Measurements from ENCODE around the gene DNAH17.
A peak's percentile ranks its signal among the peaks of the same experiment; 100 is the strongest.
"Not testable (repeated sequence)": the region's sequence is repeated elsewhere in the genome, so short reads cannot be mapped to it uniquely, and the experiment has no call there.

The DNAH17 gene

DNA sequence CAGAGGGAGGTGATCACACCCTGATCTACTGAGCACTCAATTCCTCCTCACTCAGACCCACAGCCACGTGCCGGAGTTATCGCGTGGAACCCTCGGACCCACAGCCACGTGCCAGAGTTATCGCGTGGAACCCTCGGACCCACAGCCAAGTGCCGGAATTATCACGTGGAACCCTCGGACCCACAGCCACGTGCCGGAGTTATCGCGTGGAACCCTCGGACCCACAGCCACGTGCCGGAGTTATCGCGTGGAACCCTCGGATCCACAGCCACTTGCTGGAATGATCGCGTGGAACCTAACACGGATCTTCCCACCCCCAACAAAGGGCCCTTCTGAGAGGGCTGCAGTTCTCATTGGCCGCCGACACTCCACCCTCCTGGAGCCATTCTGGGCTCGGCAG is 101.0 kb downstream of the DNAH17 start:
- no peak for DNase-seq (ENCODE audit: low read depth in 2 of 2)

- DNase-seq (ENCODE audit: low read depth in 2 of 2), result no peak
Measured at GRCh38 chr17:78475211-78475610, 102.0 kb downstream of the DNAH17 start.

DNA sequence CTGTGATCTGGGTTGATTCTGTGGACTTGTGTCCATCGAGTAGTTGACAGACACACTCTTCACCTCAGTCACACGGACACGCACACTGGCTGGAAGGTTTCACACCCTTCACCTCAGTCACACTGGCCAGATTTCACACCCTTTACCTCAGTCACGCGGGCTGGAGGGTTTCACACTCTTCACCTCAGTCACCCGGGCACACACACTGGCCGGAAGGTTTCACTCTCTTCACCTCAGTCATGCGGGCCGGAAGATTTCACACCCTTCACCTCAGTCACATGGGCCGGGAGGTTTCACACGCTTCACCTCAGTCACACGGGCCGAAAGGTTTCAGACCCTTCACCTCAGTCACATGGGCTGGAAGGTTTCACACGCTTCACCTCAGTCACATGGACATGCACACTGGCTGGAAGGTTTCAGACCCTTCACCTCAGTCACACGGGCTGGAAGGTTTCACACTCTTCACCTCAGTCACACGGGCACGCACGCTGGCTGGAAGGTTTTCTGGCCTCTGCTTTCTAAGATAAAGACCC is 102.5 kb downstream of the DNAH17 start:
- DNase-seq (ENCODE audit: low read depth in 2 of 2), result peak; percentile 8 to 19

DNA sequence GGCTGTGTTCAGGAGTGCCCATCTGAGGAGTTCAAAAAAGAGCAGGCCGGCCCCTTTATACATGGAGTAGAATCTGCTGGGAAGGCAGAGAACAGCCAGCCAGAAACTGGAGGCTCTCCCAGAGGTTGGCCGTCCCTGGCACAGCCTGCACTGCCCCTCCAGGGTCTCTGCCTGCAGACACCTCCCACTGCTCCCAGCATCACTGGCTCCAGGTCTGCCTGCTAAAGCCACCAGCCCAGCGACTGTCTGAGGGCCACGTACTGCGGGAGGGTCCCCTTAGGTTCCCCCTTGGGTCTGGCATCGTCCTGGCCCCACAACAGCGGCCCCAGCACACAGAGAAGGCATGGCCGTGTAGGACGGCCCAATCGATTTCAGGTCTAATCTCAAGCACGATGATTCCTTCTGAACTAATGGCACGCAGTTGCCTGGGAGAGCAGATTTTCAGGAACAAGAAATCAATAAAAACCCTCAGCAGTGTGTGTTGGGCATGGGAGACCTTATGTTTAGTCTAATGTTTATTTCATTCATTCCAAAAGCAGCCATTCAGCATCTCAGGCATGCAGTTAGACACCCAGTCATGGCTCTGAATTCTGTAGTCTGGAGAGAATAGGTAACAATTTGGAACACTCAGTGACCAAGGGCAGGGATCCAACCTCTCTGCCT is 103.1 kb downstream of the DNAH17 start:
- no peak for DNase-seq (ENCODE audit: low read depth in 2 of 2)

- DNase-seq (ENCODE audit: low read depth in 2 of 2), result no peak
Measured at GRCh38 chr17:78472035-78472905, 104.9 kb downstream of the DNAH17 start.

GRCh38 chr17:78471635-78472034 is 105.6 kb downstream of the DNAH17 start:
- DNase-seq (ENCODE audit: low read depth in 2 of 2), result no peak

GRCh38 chr17:78469443-78469842 is 107.8 kb downstream of the DNAH17 start:
- DNase-seq (ENCODE audit: low read depth in 2 of 2), result no peak

- no peak for DNase-seq (ENCODE audit: low read depth in 2 of 2)
Measured at GRCh38 chr17:78468366-78468765, 108.8 kb downstream of the DNAH17 start.

- DNase-seq (ENCODE audit: low read depth in 2 of 2), result no peak
Measured at GRCh38 chr17:78466786-78467715, 110.1 kb downstream of the DNAH17 start.

DNA sequence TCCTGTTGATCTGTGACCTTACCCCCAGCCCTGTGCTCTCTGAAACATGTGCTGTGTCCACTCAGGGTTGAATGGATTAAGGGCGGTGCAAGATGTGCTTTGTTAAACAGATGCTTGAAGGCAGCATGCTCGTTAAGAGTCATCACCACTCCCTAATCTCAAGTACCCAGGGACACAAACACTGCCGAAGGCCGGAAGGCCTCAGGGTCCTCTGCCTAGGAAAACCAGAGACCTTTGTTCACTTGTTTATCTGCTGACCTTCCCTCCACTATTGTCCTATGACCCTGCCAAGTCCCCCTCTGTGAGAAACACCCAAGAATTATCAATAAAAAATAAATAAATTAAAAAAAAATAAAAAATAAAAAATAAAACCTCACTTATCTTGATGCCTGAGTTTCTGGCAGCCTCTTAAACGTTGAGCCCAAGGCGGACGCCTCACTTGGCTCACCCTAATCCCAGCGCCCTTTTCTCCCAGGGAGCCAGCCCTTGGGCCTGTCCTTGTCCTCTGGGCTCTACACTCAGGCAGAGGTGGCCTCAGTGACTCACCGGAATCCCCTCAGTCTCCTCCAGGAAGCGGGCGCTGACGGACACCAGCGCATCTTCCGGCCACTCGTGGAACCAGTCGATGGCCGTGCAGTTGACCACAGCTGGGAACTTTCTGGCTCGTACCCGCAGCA is 110.9 kb downstream of the DNAH17 start:
- DNase-seq (ENCODE audit: low read depth in 2 of 2), result not testable (repeated sequence)

GRCh38 chr17:78462148-78462547 is 115.0 kb downstream of the DNAH17 start:
- DNase-seq (ENCODE audit: low read depth in 2 of 2), result no peak

- no peak for DNase-seq (ENCODE audit: low read depth in 2 of 2)
Measured at GRCh38 chr17:78461799-78462053, 115.5 kb downstream of the DNAH17 start.

- DNase-seq (ENCODE audit: low read depth in 2 of 2), result no peak
Measured at GRCh38 chr17:78460951-78461798, 116.0 kb downstream of the DNAH17 start.

DNA sequence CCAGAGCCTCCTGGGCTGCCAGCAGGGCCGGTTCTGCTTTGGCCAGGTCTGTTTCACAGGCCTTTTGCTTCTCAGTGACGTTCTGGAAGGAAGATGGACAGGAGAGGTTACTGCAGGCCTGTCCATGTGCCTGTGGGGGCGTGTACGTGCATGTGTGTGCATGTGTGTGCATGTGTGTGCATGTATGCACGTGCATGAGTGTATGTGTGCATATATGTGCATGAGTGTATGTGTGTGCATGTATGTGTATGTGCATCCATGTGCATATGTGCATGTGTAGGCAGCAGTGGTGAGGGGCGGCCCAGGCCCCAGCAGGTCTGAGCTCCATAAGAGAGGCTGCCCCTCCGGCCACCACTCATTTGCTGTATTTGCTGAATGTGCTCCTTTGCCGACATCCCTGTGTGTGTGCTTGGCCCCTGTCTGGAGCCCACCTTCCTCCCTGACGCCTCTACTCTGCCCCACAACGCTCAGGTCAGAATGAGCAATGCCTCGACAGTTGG is 117.0 kb downstream of the DNAH17 start:
- DNase-seq (ENCODE audit: low read depth in 2 of 2), result no peak

DNA sequence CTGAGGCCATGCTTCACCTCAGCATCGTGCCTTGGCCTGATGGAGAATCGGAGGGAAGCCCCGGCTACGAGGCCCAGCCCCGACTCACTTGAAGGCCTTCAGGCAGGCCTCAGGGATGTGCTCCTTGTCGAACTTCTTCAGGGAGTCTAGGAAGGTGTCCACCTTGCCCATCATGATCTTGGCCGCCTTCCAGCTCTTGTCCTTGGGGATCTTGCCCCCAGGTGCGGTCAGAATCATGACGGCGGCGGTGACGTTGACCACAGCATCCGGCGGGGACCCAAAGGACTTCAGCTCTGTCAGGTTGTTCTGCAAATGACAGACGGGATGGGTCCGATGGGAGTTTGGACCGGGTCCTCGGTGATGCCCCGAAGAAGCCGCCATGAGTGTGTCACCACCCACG is 117.5 kb downstream of the DNAH17 start:
- DNase-seq (ENCODE audit: low read depth in 2 of 2), result no peak

DNA sequence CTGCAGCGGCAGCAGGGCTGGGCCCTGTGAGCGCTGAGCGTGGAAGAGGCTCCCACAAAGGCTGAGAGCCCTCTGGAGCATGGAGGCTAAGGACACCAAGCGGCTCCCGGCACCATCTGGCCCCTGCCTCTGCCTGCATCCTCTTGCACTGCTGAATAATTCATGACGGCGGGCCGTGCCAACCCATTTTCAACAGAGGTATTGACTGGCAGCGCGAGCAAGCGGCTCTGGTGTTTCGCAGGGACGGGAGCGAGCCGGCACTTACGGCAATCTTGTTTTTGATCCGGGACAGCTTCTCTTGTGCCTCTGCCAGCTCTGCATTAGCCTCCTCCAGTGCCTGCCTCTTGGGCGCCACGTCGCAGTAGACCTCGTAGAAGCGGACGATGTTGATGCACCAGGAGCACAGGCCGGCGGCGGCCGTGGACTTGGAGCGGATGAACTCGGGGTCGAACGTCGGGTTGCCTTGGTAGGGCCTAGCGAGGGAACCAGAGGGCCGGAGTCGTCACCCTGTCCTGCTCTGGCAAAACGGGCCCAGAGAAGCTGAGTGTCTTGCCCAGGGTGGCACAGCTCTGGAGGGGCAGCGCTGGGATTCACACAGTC is 118.4 kb downstream of the DNAH17 start:
- DNase-seq (ENCODE audit: low read depth in 2 of 2), result no peak

DNA sequence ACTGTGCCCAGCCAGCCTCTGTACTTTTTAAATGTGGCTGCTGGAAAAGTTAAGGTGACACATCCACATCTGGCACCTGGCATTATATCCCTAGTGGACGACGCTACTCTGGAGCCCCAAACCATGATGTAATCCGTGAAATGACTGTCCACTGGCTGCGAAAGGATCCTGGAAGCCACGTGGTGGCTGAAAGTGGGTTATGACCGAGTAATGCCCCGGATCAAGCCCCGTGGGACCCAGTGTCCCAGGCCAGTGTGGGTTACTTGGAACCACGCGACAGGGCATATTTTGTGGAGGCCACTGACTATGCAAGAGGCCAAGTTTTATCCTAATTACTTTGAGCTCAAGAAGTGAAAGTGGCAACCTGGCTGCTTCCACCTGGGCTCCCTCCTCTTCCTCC is 119.1 kb downstream of the DNAH17 start:
- DNase-seq (ENCODE audit: low read depth in 2 of 2), result no peak

GRCh38 chr17:78454346-78454745 is 122.8 kb downstream of the DNAH17 start:
- no peak for DNase-seq (ENCODE audit: low read depth in 2 of 2)

DNA sequence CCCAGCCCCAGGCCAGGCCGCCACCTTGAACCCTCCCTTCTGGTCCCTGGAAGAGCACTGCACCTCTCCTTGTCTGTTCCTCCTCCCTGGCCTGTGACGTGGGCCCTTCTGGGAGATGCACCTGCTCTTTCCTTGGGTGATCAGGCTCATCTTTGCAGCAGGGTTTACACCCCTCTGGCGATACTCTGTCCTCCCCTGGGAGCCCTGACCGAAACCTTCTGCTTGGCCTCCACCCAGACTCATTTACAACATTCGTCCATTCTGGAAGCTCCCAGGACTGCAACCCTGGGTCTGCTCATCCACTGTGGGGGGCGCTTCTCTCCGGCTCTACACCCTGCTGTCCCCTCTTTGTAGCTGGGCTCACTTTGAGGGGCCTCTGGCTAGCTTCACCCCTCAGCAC is 125.4 kb downstream of the DNAH17 start:
- no peak for DNase-seq (ENCODE audit: low read depth in 2 of 2)

DNA sequence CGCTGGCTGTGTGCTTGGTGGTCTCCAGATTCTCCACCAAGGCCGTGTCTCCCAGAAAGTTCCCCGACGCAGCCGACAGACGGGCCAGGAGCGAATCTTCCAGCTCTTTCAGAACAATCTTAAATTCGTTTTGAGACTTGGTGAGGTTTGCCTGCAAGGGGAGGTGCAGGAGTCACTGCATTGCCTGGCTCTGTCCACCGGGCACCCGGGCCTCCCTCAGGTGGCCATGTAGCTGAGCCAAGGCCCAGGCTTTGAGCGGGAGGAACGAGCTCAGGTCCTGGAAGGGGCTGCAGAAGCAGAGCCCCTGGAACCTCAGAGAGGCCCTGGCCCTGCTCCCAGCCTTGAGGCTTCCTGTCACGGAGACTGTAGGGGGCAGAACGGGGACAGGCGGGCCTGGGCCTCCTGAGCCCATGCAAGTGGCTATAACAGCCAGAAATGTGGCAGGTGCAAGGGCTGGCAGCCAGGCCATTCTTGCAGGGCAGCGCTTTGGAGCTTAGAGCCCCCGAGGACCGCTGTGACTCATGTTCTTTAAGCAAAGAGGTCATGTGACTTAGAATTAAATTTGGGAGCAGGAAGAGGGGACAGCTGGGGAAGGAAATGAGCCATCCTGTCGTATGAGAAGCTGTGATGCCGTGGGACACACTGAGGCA is 126.4 kb downstream of the DNAH17 start:
- DNase-seq (ENCODE audit: low read depth in 2 of 2), result no peak
